Muscle of back (tissue), 11 donors: ENCODE measurements around the gene UBE2K. TPM values are rescaled to one million over a fixed set of nuclear protein-coding genes. Genes with fewer than 3 reads are reported as not detected.
"Not testable (repeated sequence)": the region's sequence is repeated elsewhere in the genome, so short reads cannot be mapped to it uniquely, and the experiment has no call there.

ENCODE experiments used
- DNase-seq, 3 donors: peaks; one replicate each; pipeline versions ENCODE4 v3.0.0 to v3.0.0-alpha.2; 2013
- polyA plus RNA-seq, 10 donors: library from polyadenylated mRNA; unstranded; fragments of 120-200 nt; gene quantifications; one replicate each; pipeline ENCODE4 v1.2.1, GENCODE V29; 2013; ENCODE audit not compliant: insufficient read length in 10 of 10

Gene UBE2K
- polyA plus RNA-seq, 10 donors, result 43.8 to 58.9 (median 50.3) TPM

GRCh38 chr4:39786838-39787237 is 88.9 kb downstream of the UBE2K start:
- no peak for DNase-seq

- no peak for DNase-seq
Measured at GRCh38 chr4:39792128-39792527, 94.2 kb downstream of the UBE2K start.

GRCh38 chr4:39792529-39792928 is 94.6 kb downstream of the UBE2K start:
- DNase-seq, result no peak

- DNase-seq, result not testable (repeated sequence)
Measured at GRCh38 chr4:39792976-39793375, 95.0 kb downstream of the UBE2K start.

GRCh38 chr4:39802005-39802404 is 104.1 kb downstream of the UBE2K start:
- DNase-seq, result no peak

- no peak for DNase-seq
Measured at GRCh38 chr4:39808231-39808749, 110.4 kb downstream of the UBE2K start.

GRCh38 chr4:39812500-39812899 is 114.6 kb downstream of the UBE2K start:
- no peak for DNase-seq

GRCh38 chr4:39813033-39813432 is 115.1 kb downstream of the UBE2K start:
- DNase-seq, result not testable (repeated sequence)

- DNase-seq, result not testable (repeated sequence)
Measured at GRCh38 chr4:39813761-39814160, 115.8 kb downstream of the UBE2K start.

GRCh38 chr4:39814403-39815185 is 116.7 kb downstream of the UBE2K start:
- peak in 1 of 3 donors; percentile 23 for DNase-seq

GRCh38 chr4:39818646-39819045 is 120.7 kb downstream of the UBE2K start:
- no peak for DNase-seq

GRCh38 chr4:39820186-39820585 is 122.2 kb downstream of the UBE2K start:
- no peak for DNase-seq

- DNase-seq, result no peak
Measured at GRCh38 chr4:39821951-39822350, 124.0 kb downstream of the UBE2K start.

- DNase-seq, result no peak
Measured at GRCh38 chr4:39822662-39823061, 124.7 kb downstream of the UBE2K start.

- peak; percentile 24 to 50 (median 44) for DNase-seq
Measured at GRCh38 chr4:39823191-39823590, 125.3 kb downstream of the UBE2K start.

GRCh38 chr4:39825090-39825489 is 127.2 kb downstream of the UBE2K start:
- no peak for DNase-seq

- DNase-seq, result no peak
Measured at GRCh38 chr4:39825741-39826231, 127.8 kb downstream of the UBE2K start.

Other genes with a start within 250 kb of the UBE2K start
- 1,000 to 10,000 TPM; 1,117 to 3,684 (median 2,175) TPM for gene RPL9, start 239.2 kb upstream of the UBE2K start, polyA plus RNA-seq
- gene LIAS, start 239.1 kb upstream of the UBE2K start, polyA plus RNA-seq, result 10 to 100 TPM; 16.2 to 33.7 (median 25.3) TPM
- 10 to 100 TPM; 38.7 to 66.1 (median 50.0) TPM for gene UGDH, start 170.7 kb upstream of the UBE2K start, polyA plus RNA-seq
- 10 to 100 TPM; 16.3 to 23.1 (median 20.1) TPM for gene SMIM14, start 59.3 kb upstream of the UBE2K start, polyA plus RNA-seq